ENCODE measurements around the gene MAP3K20.
"Not testable (repeated sequence)": the region's sequence is repeated elsewhere in the genome, so short reads cannot be mapped to it uniquely, and the experiment has no call there.

The MAP3K20 gene

DNA sequence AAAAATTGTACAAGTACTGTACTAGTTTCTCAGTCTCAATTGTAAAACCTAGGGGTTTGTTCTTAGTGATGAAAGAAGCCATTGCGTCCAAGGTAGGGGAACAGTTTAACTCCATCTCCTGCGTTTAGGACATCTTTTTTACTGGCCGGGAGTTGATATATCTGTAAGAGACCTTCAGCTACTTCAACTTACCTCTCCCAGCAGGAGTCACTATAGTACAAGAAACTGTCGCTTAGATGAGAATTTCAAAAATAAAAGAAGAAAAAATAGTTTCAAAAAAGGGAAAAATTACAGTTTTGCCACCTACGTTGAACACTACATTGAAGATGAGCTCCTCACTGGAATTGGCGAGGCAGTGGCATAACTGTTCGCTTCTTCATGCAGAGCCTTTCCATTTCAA, 122.7 kb downstream of the MAP3K20 start:
- no peaks in the 10 kb centered on the region for H3K9me3 ChIP-seq (ENCODE audit: low read length)
- no peaks in the 10 kb centered on the region for H3K4me1 ChIP-seq (ENCODE audit: insufficient read depth, low read length)
- H3K27me3 ChIP-seq (ENCODE audit: insufficient read depth, low read length) = no peaks in the 10 kb centered on the region
- H3K4me3 ChIP-seq (ENCODE audit: low read length) = no peak overlapping the region
- H3K36me3 ChIP-seq (ENCODE audit: insufficient read depth, low read length) = peaks cover 19% of the 10 kb centered on the region
- no peak overlapping the region for H2AFZ ChIP-seq (ENCODE audit: low read depth, low read length)

DNA sequence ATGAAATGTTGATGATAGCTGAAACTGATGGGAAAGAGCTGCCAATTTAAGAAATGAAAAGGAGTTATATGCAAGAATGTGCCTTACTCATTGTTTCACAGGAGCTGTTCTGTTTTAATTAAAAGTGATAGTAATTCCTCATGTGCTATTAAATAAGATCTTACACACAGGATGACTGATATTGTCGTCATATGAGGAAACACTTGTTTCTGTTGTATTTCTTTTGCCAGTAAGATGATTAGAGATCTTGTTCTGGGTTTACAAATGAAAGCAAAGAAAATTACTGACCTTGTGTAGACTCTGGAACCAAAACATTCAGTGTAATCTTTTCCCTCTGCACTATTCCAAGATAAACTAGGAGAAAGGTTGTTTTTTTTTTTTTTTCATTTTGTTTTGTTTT, 123.6 kb downstream of the MAP3K20 start:
- no peaks in the 10 kb centered on the region for H3K27me3 ChIP-seq (ENCODE audit: insufficient read depth, low read length)
- no peak overlapping the region for H3K4me3 ChIP-seq (ENCODE audit: low read length)
- H2AFZ ChIP-seq (ENCODE audit: low read depth, low read length) = no peak overlapping the region
- H3K36me3 ChIP-seq (ENCODE audit: insufficient read depth, low read length) = peaks cover 16% of the 10 kb centered on the region
- H3K9me3 ChIP-seq (ENCODE audit: low read length) = no peaks in the 10 kb centered on the region
- H3K4me1 ChIP-seq (ENCODE audit: insufficient read depth, low read length) = no peaks in the 10 kb centered on the region

DNA sequence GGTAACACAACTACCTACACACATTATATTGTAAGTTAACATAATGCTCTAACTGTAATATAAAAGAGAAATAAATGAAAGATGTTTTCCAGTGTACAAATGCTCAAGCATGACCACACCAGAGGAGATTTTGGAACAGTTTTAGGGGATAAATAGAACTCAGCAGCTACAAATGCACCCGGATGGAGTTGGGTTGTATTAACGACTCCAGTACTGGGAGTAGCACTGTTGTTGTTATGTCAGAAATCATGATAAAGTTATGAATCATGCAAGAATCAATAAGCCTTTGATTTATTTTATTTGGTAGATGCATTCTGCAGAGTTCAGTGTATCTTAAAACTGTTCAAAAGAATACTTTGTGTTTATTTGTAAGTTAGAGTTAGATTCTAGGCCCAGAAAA, 126.9 kb downstream of the MAP3K20 start:
- no peaks in the 10 kb centered on the region for H3K4me1 ChIP-seq (ENCODE audit: insufficient read depth, low read length)
- no peak overlapping the region for H3K4me3 ChIP-seq (ENCODE audit: low read length)
- H3K36me3 ChIP-seq (ENCODE audit: insufficient read depth, low read length) = peaks cover 18% of the 10 kb centered on the region
- no peaks in the 10 kb centered on the region for H3K9me3 ChIP-seq (ENCODE audit: low read length)
- no peaks in the 10 kb centered on the region for H3K27me3 ChIP-seq (ENCODE audit: insufficient read depth, low read length)
- no peak overlapping the region for H2AFZ ChIP-seq (ENCODE audit: low read depth, low read length)

DNA sequence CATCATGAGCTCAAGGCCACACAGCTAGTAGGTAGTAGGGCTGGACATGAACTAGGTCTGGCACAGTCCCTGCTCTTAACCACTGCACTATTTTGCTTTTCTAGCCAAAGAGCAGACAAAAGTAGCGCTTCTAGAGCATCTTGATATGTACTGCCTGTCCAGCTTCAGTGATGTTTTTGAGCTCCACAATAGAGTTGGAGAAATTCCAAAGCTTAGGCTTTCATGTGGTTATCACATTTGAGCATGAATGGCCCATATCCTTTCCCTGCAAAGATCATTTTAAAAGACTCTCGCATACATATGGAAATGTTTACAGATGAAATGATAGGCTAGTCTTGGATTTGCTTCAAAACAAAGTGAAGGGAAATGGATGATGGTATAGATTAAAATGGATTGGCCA, 128.7 kb downstream of the MAP3K20 start:
- no peak overlapping the region for H3K4me3 ChIP-seq (ENCODE audit: low read length)
- no peaks in the 10 kb centered on the region for H3K27me3 ChIP-seq (ENCODE audit: insufficient read depth, low read length)
- H3K4me1 ChIP-seq (ENCODE audit: insufficient read depth, low read length) = no peaks in the 10 kb centered on the region
- H3K9me3 ChIP-seq (ENCODE audit: low read length) = no peaks in the 10 kb centered on the region
- peaks cover 4% of the 10 kb centered on the region for H3K36me3 ChIP-seq (ENCODE audit: insufficient read depth, low read length)
- H2AFZ ChIP-seq (ENCODE audit: low read depth, low read length) = no peak overlapping the region

DNA sequence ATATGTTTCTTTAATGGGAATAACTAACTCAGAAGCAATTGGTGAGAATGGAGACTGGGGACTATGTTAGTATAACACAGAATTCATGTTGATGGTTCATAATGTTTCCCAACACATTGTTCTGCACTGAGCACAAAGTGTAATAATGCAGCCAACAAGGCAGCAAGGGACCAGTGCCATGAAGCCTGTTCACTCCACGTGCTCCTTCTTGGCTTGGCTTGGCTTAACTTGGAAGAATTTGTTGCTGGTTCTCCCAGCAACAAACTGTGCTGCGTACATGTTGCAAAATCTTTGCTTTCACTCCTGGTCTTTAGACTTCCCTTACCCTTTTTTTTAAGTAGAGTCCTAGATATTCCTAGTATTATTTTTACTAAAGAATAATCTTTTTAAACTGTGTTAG, 129.7 kb downstream of the MAP3K20 start:
- Histone ChIP-seq H3K4me3 (ENCODE audit: low read length) (no peak overlapping the region), H3K9me3 (ENCODE audit: low read length) (no peaks in the 10 kb centered on the region), H3K4me1 (ENCODE audit: insufficient read depth, low read length) (no peaks in the 10 kb centered on the region), H3K27me3 (ENCODE audit: insufficient read depth, low read length) (no peaks in the 10 kb centered on the region), H3K36me3 (ENCODE audit: insufficient read depth, low read length) (peaks cover 2% of the 10 kb centered on the region), H2AFZ (ENCODE audit: low read depth, low read length) (no peak overlapping the region)

DNA sequence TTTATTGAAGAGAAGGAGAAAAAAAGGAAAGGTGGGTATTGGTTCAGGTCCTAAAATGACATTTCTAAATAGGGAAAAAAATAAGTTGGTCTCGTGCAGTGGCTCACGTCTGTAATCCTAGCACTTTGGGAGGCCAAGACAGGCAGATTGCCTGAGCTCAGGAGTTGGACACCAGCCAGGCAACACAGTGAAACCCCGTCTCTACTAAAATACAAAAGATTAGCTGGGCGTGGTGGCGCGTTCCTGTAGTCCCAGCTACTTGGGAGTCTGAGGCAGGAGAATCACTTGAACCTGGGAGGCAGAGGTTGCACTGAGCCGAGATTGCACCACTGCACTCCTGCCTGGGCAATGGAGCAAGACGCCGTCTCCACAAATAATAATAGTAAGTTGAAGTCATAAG, 131.5 kb downstream of the MAP3K20 start:
- not testable (repeated sequence) for H3K36me3 ChIP-seq (ENCODE audit: insufficient read depth, low read length); H2AFZ ChIP-seq (ENCODE audit: low read depth, low read length); H3K9me3 ChIP-seq (ENCODE audit: low read length)

DNA sequence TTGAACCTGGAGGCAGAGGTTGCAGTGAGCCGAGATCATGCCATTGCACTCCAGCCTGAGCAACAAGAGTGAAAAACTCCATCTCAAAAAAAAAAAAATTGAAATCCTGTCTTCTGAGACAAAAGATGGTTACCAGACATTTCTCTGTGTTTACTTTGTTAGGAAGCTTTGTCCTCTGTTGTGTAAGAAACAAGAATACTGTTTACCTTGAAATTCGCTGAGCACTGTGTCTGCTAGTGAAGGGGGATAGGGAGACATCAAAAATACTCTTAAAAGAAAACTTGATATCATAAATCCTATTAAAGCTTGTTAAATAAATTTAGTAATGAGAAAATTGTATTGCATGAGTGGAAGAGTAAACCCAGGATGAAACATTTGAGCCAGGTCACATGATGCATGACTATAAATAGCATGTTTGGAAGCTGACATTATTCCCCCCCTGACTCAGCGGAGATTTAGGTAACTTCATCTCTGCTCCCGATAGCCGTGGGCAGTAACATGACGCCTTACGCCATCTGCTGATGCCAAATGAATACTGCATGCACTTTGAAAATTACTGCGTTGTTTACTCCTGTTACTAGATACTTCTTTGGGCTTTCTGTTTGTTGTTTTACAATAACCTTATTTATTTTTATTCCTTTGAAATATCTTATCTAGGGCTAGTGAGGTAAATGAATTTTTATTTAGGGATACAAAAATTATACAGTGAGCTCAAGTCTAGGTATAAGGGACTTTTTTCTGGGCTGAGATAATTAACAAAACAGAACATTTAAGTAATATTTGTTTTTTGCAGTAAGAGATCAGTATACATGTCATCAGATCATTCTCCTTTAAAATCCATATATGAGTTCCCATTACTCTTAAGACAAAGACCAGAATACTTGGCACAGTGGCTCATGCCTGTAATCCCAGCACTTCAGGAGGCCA, 134.9 kb downstream of the MAP3K20 start:
- Histone ChIP-seq H3K27me3 (ENCODE audit: insufficient read depth, low read length) (no peaks in the 10 kb centered on the region), H2AFZ (ENCODE audit: low read depth, low read length) (no peak overlapping the region), H3K4me1 (ENCODE audit: insufficient read depth, low read length) (no peaks in the 10 kb centered on the region), H3K4me3 (ENCODE audit: low read length) (no peak overlapping the region), H3K9me3 (ENCODE audit: low read length) (no peaks in the 10 kb centered on the region), H3K36me3 (ENCODE audit: insufficient read depth, low read length) (peaks cover 2% of the 10 kb centered on the region)

More for the DNA sequence above, 131.5 kb downstream of the MAP3K20 start:
- not testable (repeated sequence) for H3K27me3 ChIP-seq (ENCODE audit: insufficient read depth, low read length); H3K4me3 ChIP-seq (ENCODE audit: low read length); H3K4me1 ChIP-seq (ENCODE audit: insufficient read depth, low read length)

DNA sequence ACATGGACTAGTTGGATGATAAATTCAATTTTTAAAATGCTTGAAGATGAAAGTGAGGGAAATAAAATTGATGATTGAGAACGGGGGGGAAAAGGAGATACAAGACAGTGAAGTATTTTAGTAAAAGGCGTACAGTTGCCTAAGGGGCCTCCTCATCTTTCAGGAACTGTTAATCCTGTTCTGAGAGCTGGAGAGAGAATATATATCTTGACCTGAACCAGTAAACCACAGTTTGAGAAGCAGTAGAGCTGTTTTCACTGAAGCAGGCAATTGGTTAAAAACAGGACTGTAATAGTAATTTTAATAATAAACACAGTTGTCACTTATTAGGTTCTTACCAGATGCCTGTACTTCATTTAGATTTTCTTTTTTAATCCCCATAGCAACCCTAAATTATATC, 137.5 kb downstream of the MAP3K20 start:
- H3K4me1 ChIP-seq (ENCODE audit: insufficient read depth, low read length) = peaks cover 9% of the 10 kb centered on the region
- H3K36me3 ChIP-seq (ENCODE audit: insufficient read depth, low read length) = peaks cover 2% of the 10 kb centered on the region
- H2AFZ ChIP-seq (ENCODE audit: low read depth, low read length) = no peak overlapping the region
- no peak overlapping the region for H3K4me3 ChIP-seq (ENCODE audit: low read length)
- no peaks in the 10 kb centered on the region for H3K9me3 ChIP-seq (ENCODE audit: low read length)
- no peaks in the 10 kb centered on the region for H3K27me3 ChIP-seq (ENCODE audit: insufficient read depth, low read length)

DNA sequence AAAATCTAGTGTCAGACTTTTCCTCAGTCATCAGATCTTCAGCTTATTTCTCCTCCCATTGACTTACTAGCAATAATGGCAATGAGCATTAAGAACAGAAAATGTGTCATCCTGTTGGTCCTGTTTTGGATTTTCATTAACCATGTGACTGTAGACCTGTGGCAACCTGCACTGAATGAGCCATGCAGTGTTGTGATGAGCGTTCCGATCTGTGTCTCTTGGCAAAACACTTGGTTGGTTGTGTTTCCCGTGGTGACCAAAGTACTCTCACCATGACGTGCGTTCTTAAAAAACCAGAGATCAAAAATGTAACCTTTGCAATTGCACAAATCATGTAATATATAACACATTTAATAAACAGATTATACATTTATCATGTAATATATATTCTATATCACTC, 138.6 kb downstream of the MAP3K20 start:
- peaks cover 2% of the 10 kb centered on the region for H3K36me3 ChIP-seq (ENCODE audit: insufficient read depth, low read length)
- no peaks in the 10 kb centered on the region for H3K9me3 ChIP-seq (ENCODE audit: low read length)
- H3K27me3 ChIP-seq (ENCODE audit: insufficient read depth, low read length) = no peaks in the 10 kb centered on the region
- peaks cover 17% of the 10 kb centered on the region for H3K4me1 ChIP-seq (ENCODE audit: insufficient read depth, low read length)
- no peak overlapping the region for H2AFZ ChIP-seq (ENCODE audit: low read depth, low read length)
- H3K4me3 ChIP-seq (ENCODE audit: low read length) = no peak overlapping the region

DNA sequence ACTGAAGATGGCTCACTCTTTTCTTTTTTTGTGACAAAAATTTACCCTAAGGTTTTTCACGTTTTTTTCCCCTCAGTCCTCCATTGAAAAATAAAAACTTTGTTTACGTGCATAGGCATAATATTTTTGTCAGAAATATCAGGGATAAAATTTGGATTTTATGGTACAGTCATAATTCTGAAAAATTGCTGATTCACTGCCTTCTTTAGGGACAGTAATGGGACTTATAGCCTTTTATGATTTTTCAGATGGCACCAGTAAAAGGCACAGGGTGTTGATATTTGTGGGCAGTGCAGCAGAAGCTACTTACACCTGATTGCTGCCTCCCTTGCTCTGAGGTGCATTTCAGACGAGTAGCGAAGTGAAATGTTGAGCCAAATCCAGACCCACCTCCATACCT, 139.7 kb downstream of the MAP3K20 start:
- Histone ChIP-seq H3K4me3 (ENCODE audit: low read length) (no peak overlapping the region), H2AFZ (ENCODE audit: low read depth, low read length) (no peak overlapping the region), H3K27me3 (ENCODE audit: insufficient read depth, low read length) (no peaks in the 10 kb centered on the region), H3K9me3 (ENCODE audit: low read length) (no peaks in the 10 kb centered on the region), H3K4me1 (ENCODE audit: insufficient read depth, low read length) (peaks cover 19% of the 10 kb centered on the region), H3K36me3 (ENCODE audit: insufficient read depth, low read length) (peaks cover 2% of the 10 kb centered on the region)

DNA sequence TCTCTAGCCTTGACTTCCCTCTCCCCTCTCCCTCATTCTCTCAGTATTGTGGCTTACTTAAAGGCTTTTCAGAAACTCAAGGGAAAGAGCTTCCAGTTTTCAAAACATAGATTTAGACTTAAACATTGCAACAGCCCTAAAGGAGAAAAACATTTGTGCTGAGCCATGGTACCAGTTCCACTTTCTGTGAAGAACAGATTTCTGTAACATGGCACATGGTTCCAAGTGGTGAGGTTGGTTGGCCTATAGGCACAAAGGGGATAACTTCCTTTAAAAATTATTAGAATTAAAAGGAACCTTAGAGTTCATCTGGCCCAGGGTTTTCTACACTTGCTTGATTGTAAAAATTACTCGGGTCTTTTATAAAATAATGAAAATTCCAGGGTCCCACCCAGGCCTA, 140.4 kb downstream of the MAP3K20 start:
- Histone ChIP-seq H3K4me1 (ENCODE audit: insufficient read depth, low read length) (peaks cover 21% of the 10 kb centered on the region), H3K9me3 (ENCODE audit: low read length) (peaks cover under 1% of the 10 kb centered on the region), H2AFZ (ENCODE audit: low read depth, low read length) (no peak overlapping the region)

DNA sequence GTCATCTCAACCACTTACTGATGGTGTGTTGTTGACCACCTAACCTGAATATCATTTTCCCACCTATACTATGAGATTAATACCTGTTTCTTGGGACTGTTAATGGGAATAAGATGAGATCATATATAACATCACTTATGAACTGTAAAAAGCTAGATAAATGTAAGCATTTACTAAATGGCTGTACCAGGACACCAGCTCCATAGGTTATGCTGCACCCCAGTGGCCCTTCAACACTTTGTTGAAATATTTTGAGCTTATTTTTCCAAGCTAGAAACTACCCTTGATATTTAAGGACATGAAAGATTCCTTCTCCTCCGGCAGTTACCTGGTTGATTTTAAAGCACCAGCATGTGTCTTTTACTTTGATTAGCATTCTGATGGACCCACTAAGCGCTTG, 141.0 kb downstream of the MAP3K20 start:
- Histone ChIP-seq H3K4me1 (ENCODE audit: insufficient read depth, low read length) (peaks cover 23% of the 10 kb centered on the region), H3K27me3 (ENCODE audit: insufficient read depth, low read length) (no peaks in the 10 kb centered on the region), H3K36me3 (ENCODE audit: insufficient read depth, low read length) (peaks cover 2% of the 10 kb centered on the region), H2AFZ (ENCODE audit: low read depth, low read length) (no peak overlapping the region), H3K9me3 (ENCODE audit: low read length) (peaks cover 3% of the 10 kb centered on the region), H3K4me3 (ENCODE audit: low read length) (no peak overlapping the region)

More for the DNA sequence above, 140.4 kb downstream of the MAP3K20 start:
- Histone ChIP-seq H3K27me3 (ENCODE audit: insufficient read depth, low read length) (no peaks in the 10 kb centered on the region), H3K4me3 (ENCODE audit: low read length) (no peak overlapping the region), H3K36me3 (ENCODE audit: insufficient read depth, low read length) (peaks cover 3% of the 10 kb centered on the region)

DNA sequence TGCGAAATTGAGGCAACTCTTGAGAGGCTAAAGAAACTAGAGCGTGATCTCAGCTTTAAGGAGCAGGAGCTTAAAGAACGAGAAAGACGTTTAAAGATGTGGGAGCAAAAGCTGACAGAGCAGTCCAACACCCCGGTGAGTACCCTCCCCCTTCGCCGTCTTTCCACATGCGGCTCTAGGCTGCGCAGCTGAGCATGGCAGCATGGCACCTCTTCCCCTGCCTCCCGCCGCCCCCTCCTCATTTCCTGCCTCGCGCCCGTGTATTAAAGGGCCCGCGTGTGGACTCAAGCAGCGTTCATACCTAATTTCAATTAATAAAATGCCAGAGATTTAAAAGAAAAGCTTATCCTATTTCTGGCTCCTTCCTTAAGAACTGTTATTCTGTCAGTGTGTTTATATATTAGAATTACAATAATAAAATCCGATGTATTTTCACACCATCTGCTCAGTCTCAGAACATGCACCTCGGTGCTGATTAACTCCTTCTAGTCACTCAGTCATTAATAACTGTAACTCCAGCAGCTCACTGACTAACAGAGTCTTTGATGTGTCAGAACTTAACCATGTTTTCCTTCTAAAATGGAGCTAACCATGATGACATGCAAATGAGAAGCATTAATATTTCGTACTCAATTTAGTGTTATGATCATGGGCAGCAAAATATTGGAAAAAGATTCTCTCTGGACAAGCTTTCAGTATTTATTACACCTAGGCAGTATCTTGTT, 141.6 kb downstream of the MAP3K20 start:
- Histone ChIP-seq H3K4me3 (ENCODE audit: low read length) (no peak overlapping the region), H2AFZ (ENCODE audit: low read depth, low read length) (no peak overlapping the region), H3K9me3 (ENCODE audit: low read length) (peaks cover 3% of the 10 kb centered on the region)

More for the DNA sequence above, 141.6 kb downstream of the MAP3K20 start:
- Histone ChIP-seq H3K36me3 (ENCODE audit: insufficient read depth, low read length) (peaks cover 2% of the 10 kb centered on the region), H3K27me3 (ENCODE audit: insufficient read depth, low read length) (no peaks in the 10 kb centered on the region), H3K4me1 (ENCODE audit: insufficient read depth, low read length) (peaks cover 23% of the 10 kb centered on the region)

Data from neuron (in vitro differentiated cells).